Osteocyte (in vitro differentiated cells): ENCODE results near the gene ADH4. TPM values are rescaled to one million over a fixed set of nuclear protein-coding genes. Genes with fewer than 3 reads are reported as not detected.

Experiments
- DNase-seq: peaks from one replicate; pipeline ENCODE4 v3.0.0; 2021; ENCODE audit warnings: mixed read lengths; ENCODE audit not compliant: unreplicated experiment; ENCODE audit errors: extremely low spot score
- H3K27ac Mint-ChIP-seq: one replicate; pipeline ENCODE4 v1.8.0; 2021; ENCODE audit warnings: mild to moderate bottlenecking, mixed read lengths; ENCODE audit not compliant: unreplicated experiment
- H3K27me3 Mint-ChIP-seq: one replicate; pipeline ENCODE4 v1.8.0; 2021; ENCODE audit warnings: mixed read lengths; ENCODE audit not compliant: unreplicated experiment
- H3K36me3 Mint-ChIP-seq: one replicate; pipeline ENCODE4 v1.8.0; 2021; ENCODE audit warnings: mixed read lengths; ENCODE audit not compliant: unreplicated experiment
- H3K4me1 Mint-ChIP-seq: one replicate; pipeline ENCODE4 v1.8.0; 2021; ENCODE audit warnings: mixed read lengths; ENCODE audit not compliant: unreplicated experiment
- H3K4me3 Mint-ChIP-seq: one replicate; pipeline ENCODE4 v1.8.0; 2021; ENCODE audit warnings: mild to moderate bottlenecking, moderate library complexity, mixed read lengths; ENCODE audit not compliant: unreplicated experiment
- H3K9me3 Mint-ChIP-seq: one replicate; pipeline ENCODE4 v1.8.0; 2021; ENCODE audit warnings: mixed read lengths; ENCODE audit not compliant: unreplicated experiment
- total RNA-seq: library from RNA; stranded (reverse); gene quantifications from 2 replicates; pipeline ENCODE4 v1.2.1, GENCODE V29; 2021
- TF ChIP-seq, protein P1 (sequence below): fragments of 200-600 bp; sonication (generic); IDR thresholded peaks from 2 replicates; pipeline ENCODE4 v1.5.0; 2021; ENCODE audit warnings: antibody characterized with exemption, mild to moderate bottlenecking, moderate library complexity

The ADH4 gene
- total RNA-seq, 1 donor from 2014 or later = not detected

- H3K27ac Mint-ChIP-seq = peak overlapping the region; percentile 90
- no peaks in the 10 kb centered on the region for H3K9me3 Mint-ChIP-seq
- TF ChIP-seq, protein P1, sequence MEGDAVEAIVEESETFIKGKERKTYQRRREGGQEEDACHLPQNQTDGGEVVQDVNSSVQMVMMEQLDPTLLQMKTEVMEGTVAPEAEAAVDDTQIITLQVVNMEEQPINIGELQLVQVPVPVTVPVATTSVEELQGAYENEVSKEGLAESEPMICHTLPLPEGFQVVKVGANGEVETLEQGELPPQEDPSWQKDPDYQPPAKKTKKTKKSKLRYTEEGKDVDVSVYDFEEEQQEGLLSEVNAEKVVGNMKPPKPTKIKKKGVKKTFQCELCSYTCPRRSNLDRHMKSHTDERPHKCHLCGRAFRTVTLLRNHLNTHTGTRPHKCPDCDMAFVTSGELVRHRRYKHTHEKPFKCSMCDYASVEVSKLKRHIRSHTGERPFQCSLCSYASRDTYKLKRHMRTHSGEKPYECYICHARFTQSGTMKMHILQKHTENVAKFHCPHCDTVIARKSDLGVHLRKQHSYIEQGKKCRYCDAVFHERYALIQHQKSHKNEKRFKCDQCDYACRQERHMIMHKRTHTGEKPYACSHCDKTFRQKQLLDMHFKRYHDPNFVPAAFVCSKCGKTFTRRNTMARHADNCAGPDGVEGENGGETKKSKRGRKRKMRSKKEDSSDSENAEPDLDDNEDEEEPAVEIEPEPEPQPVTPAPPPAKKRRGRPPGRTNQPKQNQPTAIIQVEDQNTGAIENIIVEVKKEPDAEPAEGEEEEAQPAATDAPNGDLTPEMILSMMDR = no peak
- H3K4me3 Mint-ChIP-seq = peak overlapping the region; percentile 67
- peaks cover 39% of the 10 kb centered on the region for H3K4me1 Mint-ChIP-seq
- no peaks in the 10 kb centered on the region for H3K27me3 Mint-ChIP-seq
- H3K36me3 Mint-ChIP-seq = peaks cover 4% of the 10 kb centered on the region
- no peak for DNase-seq
These were observed 52.9 kb downstream of the ADH4 start for GRCh38 chr4:99091216-99091575.

- Mint-ChIP-seq H3K4me1 (peaks cover 41% of the 10 kb centered on the region), H3K9me3 (no peaks in the 10 kb centered on the region), H3K27me3 (no peaks in the 10 kb centered on the region), H3K36me3 (peaks cover 5% of the 10 kb centered on the region), H3K4me3 (peak overlapping the region; percentile 67), H3K27ac (peak overlapping the region; percentile 90)
- TF ChIP-seq, protein P1 = no peak
- no peak for DNase-seq
These were observed 53.4 kb downstream of the ADH4 start for GRCh38 chr4:99090481-99091215.

- TF ChIP-seq, protein P1 = no peak
- Mint-ChIP-seq H3K4me1 (peaks cover 44% of the 10 kb centered on the region), H3K27ac (peak within 1 kb of the TSS; percentile 99), H3K27me3 (no peaks in the 10 kb centered on the region), H3K4me3 (peak within 1 kb of the TSS; percentile 96), H3K9me3 (no peaks in the 10 kb centered on the region), H3K36me3 (peaks cover 21% of the 10 kb centered on the region)
- peak; percentile 92 for DNase-seq
These were observed 55.4 kb downstream of the ADH4 start, which contains the start of gene ADH5 for GRCh38 chr4:99088481-99089365. ADH5 (minus strand) TSS chr4:99088788; CDS start chr4:99088700, 88 bp downstream.

- peak overlapping the region; percentile 96 for H3K4me3 Mint-ChIP-seq
- H3K4me1 Mint-ChIP-seq = peaks cover 44% of the 10 kb centered on the region
These were observed 56.1 kb downstream of the ADH4 start for GRCh38 chr4:99088023-99088449.

More at GRCh38 chr4:99088023-99088449, 56.1 kb downstream of the ADH4 start:
- Mint-ChIP-seq H3K36me3 (peaks cover 25% of the 10 kb centered on the region), H3K9me3 (no peaks in the 10 kb centered on the region), H3K27ac (peak overlapping the region; percentile 99), H3K27me3 (no peaks in the 10 kb centered on the region)
- DNase-seq = no peak
- TF ChIP-seq, protein P1 = no peak
